Suprapubic skin (tissue), 4 donors: ENCODE measurements around the gene CSNK1G1. TPM values are rescaled to one million over a fixed set of nuclear protein-coding genes. Genes with fewer than 3 reads are reported as not detected.

ENCODE experiments used
- DNase-seq, 2 donors: peaks; one replicate each; pipeline ENCODE4 v3.0.0-alpha.2; 2019; ENCODE audit warnings: low spot score in 2 of 2
- H3K27ac ChIP-seq: fragments of 200-600 bp; sonication (generic); one replicate; pipeline ENCODE4 v1.5.1; 2019
- H3K27me3 ChIP-seq: fragments of 200-600 bp; sonication (generic); one replicate; pipeline ENCODE4 v1.5.1; 2019
- H3K36me3 ChIP-seq: fragments of 200-600 bp; sonication (generic); one replicate; pipeline ENCODE4 v1.5.1; 2019
- H3K4me1 ChIP-seq: fragments of 200-600 bp; sonication (generic); one replicate; pipeline ENCODE4 v1.5.1; 2019
- H3K4me3 ChIP-seq: fragments of 200-600 bp; sonication (generic); one replicate; pipeline ENCODE4 v1.5.1; 2019; ENCODE audit warnings: mild to moderate bottlenecking
- H3K9me3 ChIP-seq: fragments of 200-600 bp; sonication (generic); one replicate; pipeline ENCODE4 v1.5.1; 2019
- EP300 ChIP-seq: sonication (generic); formaldehyde crosslinking; IDR thresholded peaks from one replicate; pipeline ENCODE4 v1.6.1; 2017; ENCODE audit warnings: antibody characterized with exemption
- POLR2A ChIP-seq, 2 donors: fragments of 450-650 bp; IDR thresholded peaks; one replicate each; pipeline ENCODE4 v1.6.1; 2017; ENCODE audit warnings: antibody characterized with exemption in 2 of 2, mild to moderate bottlenecking in 2 of 2, moderate library complexity in 2 of 2
- POLR2AphosphoS5 ChIP-seq, 3 donors: sonication (generic); formaldehyde crosslinking; IDR thresholded peaks; one replicate each; pipeline ENCODE4 v1.6.1; 2017; ENCODE audit warnings: antibody characterized with exemption in 3 of 3
- WGBS: methylation state at CpG from one replicate; pipeline ENCODE4 v1.1.5; 2018; 5-methylcytosine and 5-hydroxymethylcytosine counted together
- total RNA-seq, 4 donors: library from RNA; depleted of rRNA; stranded (reverse); fragments of >200 nt; gene quantifications; one replicate each; pipeline ENCODE4 v1.1.0, GENCODE V29; 2016
- TF ChIP-seq, protein P1 (sequence below), 2 donors: fragments of 200-600 bp in 1 of 2; fragments of 450-650 bp in 1 of 2; sonication (generic) in 1 of 2; IDR thresholded peaks; one replicate each; pipeline ENCODE4 v1.5.1; 2016 to 2019; ENCODE audit warnings: antibody characterized with exemption in 2 of 2, mild to moderate bottlenecking in 1 of 2, moderate library complexity in 1 of 2

Gene CSNK1G1
- total RNA-seq, 4 donors from 2014 or later: 15.9 to 28.8 (median 23.9) TPM

DNA sequence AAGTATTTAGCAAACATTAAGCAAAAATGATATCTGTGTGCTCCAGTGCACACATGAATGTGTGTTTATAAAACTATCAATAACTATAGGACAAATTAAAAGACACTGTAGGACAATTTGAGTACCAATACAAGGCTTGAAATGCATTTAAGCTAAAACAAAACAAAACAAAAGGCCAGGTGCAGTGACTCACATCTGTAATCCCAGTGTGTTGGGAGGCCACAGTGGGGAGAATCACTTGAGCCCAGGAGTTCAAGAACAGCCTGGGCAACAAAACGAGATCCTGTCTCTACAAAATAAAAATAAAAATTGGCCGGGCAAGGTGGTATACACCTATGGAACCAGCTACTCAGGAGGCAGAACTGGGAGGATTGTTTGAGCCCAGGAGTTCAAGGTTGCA, 50.7 kb downstream of the CSNK1G1 start:
- H3K27ac ChIP-seq: no peak overlapping the region
- H3K36me3 ChIP-seq: peaks cover 2% of the 10 kb centered on the region
- 82% methylated on average over 2 of the region's 2 CpGs for WGBS
- no peak for DNase-seq
- no peak overlapping the region for H3K4me3 ChIP-seq
- H3K27me3 ChIP-seq: no peaks in the 10 kb centered on the region
- no peak for TF ChIP-seq EP300
- TF ChIP-seq, protein P1, sequence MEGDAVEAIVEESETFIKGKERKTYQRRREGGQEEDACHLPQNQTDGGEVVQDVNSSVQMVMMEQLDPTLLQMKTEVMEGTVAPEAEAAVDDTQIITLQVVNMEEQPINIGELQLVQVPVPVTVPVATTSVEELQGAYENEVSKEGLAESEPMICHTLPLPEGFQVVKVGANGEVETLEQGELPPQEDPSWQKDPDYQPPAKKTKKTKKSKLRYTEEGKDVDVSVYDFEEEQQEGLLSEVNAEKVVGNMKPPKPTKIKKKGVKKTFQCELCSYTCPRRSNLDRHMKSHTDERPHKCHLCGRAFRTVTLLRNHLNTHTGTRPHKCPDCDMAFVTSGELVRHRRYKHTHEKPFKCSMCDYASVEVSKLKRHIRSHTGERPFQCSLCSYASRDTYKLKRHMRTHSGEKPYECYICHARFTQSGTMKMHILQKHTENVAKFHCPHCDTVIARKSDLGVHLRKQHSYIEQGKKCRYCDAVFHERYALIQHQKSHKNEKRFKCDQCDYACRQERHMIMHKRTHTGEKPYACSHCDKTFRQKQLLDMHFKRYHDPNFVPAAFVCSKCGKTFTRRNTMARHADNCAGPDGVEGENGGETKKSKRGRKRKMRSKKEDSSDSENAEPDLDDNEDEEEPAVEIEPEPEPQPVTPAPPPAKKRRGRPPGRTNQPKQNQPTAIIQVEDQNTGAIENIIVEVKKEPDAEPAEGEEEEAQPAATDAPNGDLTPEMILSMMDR (IDR thresholded peaks at IDR 0.05): no peak
- TF ChIP-seq POLR2A (IDR thresholded peaks at IDR 0.05): no peak
- no peaks in the 10 kb centered on the region for H3K4me1 ChIP-seq
- H3K9me3 ChIP-seq: no peaks in the 10 kb centered on the region

DNA sequence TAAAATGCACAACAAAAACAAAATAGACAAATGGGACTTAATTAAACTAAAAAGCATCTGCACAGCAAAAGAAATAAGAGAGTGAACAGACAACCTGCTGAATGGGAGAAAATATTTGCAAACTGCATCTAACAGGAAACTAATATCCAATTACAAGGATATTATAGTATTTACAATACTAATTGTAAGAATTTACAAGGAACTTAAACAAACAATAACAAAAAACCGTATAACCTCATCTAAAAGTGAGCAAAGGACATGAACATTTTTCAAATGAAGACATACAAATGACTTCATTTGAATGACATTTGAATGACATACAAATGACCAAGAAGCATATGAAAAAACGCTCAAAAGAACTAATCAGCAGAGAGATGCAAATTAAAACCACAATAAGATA, 66.4 kb downstream of the CSNK1G1 start:
- Histone ChIP-seq H3K9me3 (no peaks in the 10 kb centered on the region), H3K4me3 (no peak overlapping the region), H3K36me3 (no peaks in the 10 kb centered on the region), H3K4me1 (peaks cover 5% of the 10 kb centered on the region), H3K27me3 (no peaks in the 10 kb centered on the region), H3K27ac (no peak overlapping the region)
- 84% methylated on average over 2 of the region's 2 CpGs for WGBS
- TF ChIP-seq, protein P1 (IDR thresholded peaks at IDR 0.05): no peak
- TF ChIP-seq POLR2AphosphoS5 (IDR thresholded peaks at IDR 0.05): no peak
- no peak for TF ChIP-seq POLR2A (IDR thresholded peaks at IDR 0.05)
- no peak for TF ChIP-seq EP300
- DNase-seq: no peak

DNA sequence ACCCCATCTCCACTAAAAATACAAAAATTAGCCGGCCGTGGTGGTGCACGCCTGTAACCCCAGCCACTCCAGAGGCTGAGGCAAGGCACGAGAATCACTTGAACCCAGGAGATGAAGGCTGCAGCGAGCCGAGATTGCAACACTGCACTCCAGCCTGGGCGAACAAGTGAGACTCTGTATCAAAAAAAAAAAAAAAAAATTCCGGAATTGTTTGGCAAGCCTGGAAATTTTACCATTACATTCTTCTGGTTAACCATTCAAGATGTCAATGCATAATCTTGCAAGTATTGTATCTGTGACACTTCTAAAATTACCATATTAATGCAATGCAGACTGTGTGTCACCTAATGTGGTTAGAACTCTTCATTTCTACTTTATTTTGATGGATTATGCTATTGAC, 67.0 kb downstream of the CSNK1G1 start:
- Histone ChIP-seq H3K9me3 (no peaks in the 10 kb centered on the region), H3K4me3 (no peak overlapping the region), H3K27me3 (no peaks in the 10 kb centered on the region), H3K4me1 (peaks cover 5% of the 10 kb centered on the region), H3K27ac (no peak overlapping the region), H3K36me3 (no peaks in the 10 kb centered on the region)
- no peak for DNase-seq
- TF ChIP-seq POLR2AphosphoS5 (IDR thresholded peaks at IDR 0.05): no peak
- TF ChIP-seq, protein P1 (IDR thresholded peaks at IDR 0.05): no peak
- 66% methylated on average over 8 of the region's 8 CpGs for WGBS

DNA sequence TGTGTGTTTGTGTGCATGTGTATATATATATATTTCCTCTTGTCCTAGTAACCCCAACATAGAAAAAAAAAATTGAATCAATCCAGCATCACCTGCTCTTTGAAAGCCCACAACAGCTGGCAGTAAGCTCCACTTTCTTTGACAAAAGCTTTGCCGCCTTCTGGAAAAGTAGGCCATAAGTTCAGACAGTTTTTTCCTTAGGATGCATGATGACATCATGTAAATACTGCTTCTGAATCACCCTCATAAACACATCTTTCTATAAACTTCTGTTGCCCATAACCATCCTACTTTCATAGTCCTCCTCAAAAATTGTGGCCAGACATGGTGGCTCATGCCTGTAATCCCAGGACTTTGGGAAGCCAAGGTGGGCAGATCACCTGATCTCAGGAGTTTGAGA, 67.4 kb downstream of the CSNK1G1 start:
- no peak overlapping the region for H3K4me3 ChIP-seq
- H3K27ac ChIP-seq: no peak overlapping the region
- DNase-seq: no peak
- H3K36me3 ChIP-seq: no peaks in the 10 kb centered on the region
- H3K27me3 ChIP-seq: no peaks in the 10 kb centered on the region
- H3K4me1 ChIP-seq: peaks cover 8% of the 10 kb centered on the region
- TF ChIP-seq, protein P1 (IDR thresholded peaks at IDR 0.05): no peak
- TF ChIP-seq POLR2AphosphoS5 (IDR thresholded peaks at IDR 0.05) (no peak), EP300 (no peak), POLR2A (IDR thresholded peaks at IDR 0.05) (no peak)
- no peaks in the 10 kb centered on the region for H3K9me3 ChIP-seq
- 90% methylated on average over 1 of the region's 1 CpG for WGBS

DNA sequence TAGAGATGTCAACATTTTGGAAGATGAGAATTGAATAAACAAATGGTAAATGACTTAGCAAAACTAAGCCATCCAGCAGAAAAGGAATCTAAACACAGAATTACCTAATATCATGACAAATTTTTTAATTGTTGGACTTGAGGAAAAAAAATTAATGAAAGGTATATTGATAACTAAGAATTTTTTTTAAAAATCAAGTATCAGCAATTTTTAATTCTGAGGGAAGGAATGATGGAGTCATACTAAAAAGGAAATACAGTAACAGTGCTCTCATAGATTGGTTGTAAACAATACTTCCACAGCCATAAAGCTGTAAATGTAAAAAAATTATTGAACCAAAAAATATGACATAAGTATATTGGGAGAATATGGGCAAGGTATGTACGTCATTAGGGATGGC, 68.0 kb downstream of the CSNK1G1 start:
- H3K4me3 ChIP-seq: no peak overlapping the region
- 92% methylated on average over 1 of the region's 1 CpG for WGBS
- no peaks in the 10 kb centered on the region for H3K9me3 ChIP-seq
- H3K4me1 ChIP-seq: peaks cover 8% of the 10 kb centered on the region
- no peaks in the 10 kb centered on the region for H3K27me3 ChIP-seq
- no peaks in the 10 kb centered on the region for H3K36me3 ChIP-seq
- H3K27ac ChIP-seq: no peak overlapping the region
- TF ChIP-seq, protein P1 (IDR thresholded peaks at IDR 0.05): no peak
- TF ChIP-seq POLR2A (IDR thresholded peaks at IDR 0.05): no peak
- no peak for DNase-seq
